Right lobe of liver (tissue), 4 donors: Measurements from ENCODE around the gene CFAP99.

Source experiments
- CTCF ChIP-seq, 4 donors: fragments of 200-600 bp in 3 of 4; fragments of 450-650 bp in 1 of 4; IDR thresholded peaks; one replicate each; pipeline versions ENCODE4 v1.5.1 to v1.8.0; 2016 to 2022; ENCODE audit warnings: antibody characterized with exemption in 4 of 4, mild to moderate bottlenecking in 2 of 4
- POLR2A ChIP-seq: fragments of 450-650 bp; IDR thresholded peaks from one replicate; pipeline ENCODE4 v1.6.1; 2017; ENCODE audit warnings: antibody characterized with exemption, mild to moderate bottlenecking
- donor health status: DM: no; HTN: no; CAD: no.
- donor health status: DM: no; HTN: no; CAD: no.
- donor health status: DM: no; HTN: yes; CAD: no.

GRCh38 chr4:2426711-2427275 is 8.0 kb downstream of the CFAP99 start:
- no peak for TF ChIP-seq POLR2A
- TF ChIP-seq CTCF (IDR thresholded peaks at IDR 0.05), result no peak
